Chondrocyte (in vitro differentiated cells): ENCODE results near the gene KLF14. TPM values are rescaled to one million over a fixed set of nuclear protein-coding genes. Genes with fewer than 3 reads are reported as not detected.

Experiments
- DNase-seq: peaks from one replicate; pipeline ENCODE4 v3.0.0; 2021; ENCODE audit warnings: mixed read lengths, low spot score
- H3K27ac Mint-ChIP-seq: one replicate; pipeline ENCODE4 v1.8.0; 2021; ENCODE audit warnings: mild to moderate bottlenecking, moderate library complexity, mixed read lengths; ENCODE audit not compliant: unreplicated experiment
- H3K27me3 Mint-ChIP-seq: 2 replicates; pipeline ENCODE4 v1.8.0; 2021; ENCODE audit warnings: low read depth, mixed read lengths
- H3K36me3 Mint-ChIP-seq: 2 replicates; pipeline ENCODE4 v1.8.0; 2021; ENCODE audit warnings: low read depth, mixed read lengths
- H3K4me1 Mint-ChIP-seq: 2 replicates; pipeline ENCODE4 v1.8.0; 2021; ENCODE audit warnings: low read depth, mild to moderate bottlenecking, mixed read lengths
- H3K4me3 Mint-ChIP-seq: one replicate; pipeline ENCODE4 v1.8.0; 2021; ENCODE audit warnings: mild to moderate bottlenecking, moderate library complexity, mixed read lengths; ENCODE audit not compliant: unreplicated experiment
- H3K9me3 Mint-ChIP-seq: 2 replicates; pipeline ENCODE4 v1.8.0; 2021; ENCODE audit warnings: low read depth, mixed read lengths
- CTCF ChIP-seq: fragments of 200-600 bp; sonication (generic); IDR thresholded peaks from 2 replicates; pipeline ENCODE4 v1.5.0; 2021; ENCODE audit warnings: antibody characterized with exemption, mild to moderate bottlenecking, moderate library complexity
- total RNA-seq: library from RNA; stranded (reverse); gene quantifications from 3 replicates; pipeline ENCODE4 v1.2.1, GENCODE V29; 2021

The KLF14 gene
- total RNA-seq, 1 donor from 2014 or later = not detected

- peaks cover 15% of the 10 kb centered on the region for H3K27me3 Mint-ChIP-seq
- H3K27ac Mint-ChIP-seq = no peak overlapping the region
- no peaks in the 10 kb centered on the region for H3K4me1 Mint-ChIP-seq
- H3K9me3 Mint-ChIP-seq = no peaks in the 10 kb centered on the region
- no peak overlapping the region for H3K4me3 Mint-ChIP-seq
- H3K36me3 Mint-ChIP-seq = peaks cover 1% of the 10 kb centered on the region
- no peak for TF ChIP-seq CTCF
- DNase-seq = no peak
Observed at GRCh38 chr7:130712416-130712815, 21.6 kb downstream of the KLF14 start.

GRCh38 chr7:130708766-130709165 lies 25.2 kb downstream of the KLF14 start:
- no peak for DNase-seq
- TF ChIP-seq CTCF = no peak
- H3K36me3 Mint-ChIP-seq = peaks cover 5% of the 10 kb centered on the region
- no peaks in the 10 kb centered on the region for H3K4me1 Mint-ChIP-seq
- H3K9me3 Mint-ChIP-seq = peaks cover 15% of the 10 kb centered on the region
- no peak overlapping the region for H3K27ac Mint-ChIP-seq
- H3K4me3 Mint-ChIP-seq = no peak overlapping the region
- H3K27me3 Mint-ChIP-seq = peaks cover 19% of the 10 kb centered on the region

DNA sequence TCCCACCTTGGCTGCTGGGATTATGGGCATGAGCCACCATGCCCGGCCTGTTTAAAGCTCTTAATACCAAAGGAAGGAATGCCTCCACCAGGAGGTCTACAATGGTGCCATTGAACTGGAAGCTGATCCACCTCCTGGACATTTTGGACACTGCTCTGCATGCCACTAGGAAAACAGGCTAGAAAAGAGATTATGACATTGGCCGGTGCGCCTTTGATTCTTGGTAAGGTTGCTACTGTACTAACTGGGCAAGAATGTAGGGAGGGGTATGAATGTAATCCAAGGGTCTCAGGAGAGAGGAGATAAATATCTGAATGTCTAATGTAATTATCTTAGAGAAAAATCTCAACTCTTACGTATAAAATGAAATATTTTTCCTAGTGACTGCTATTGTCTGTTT lies 26.0 kb downstream of the KLF14 start:
- Mint-ChIP-seq H3K4me3 (no peak overlapping the region), H3K27ac (no peak overlapping the region), H3K36me3 (peaks cover 4% of the 10 kb centered on the region)

GRCh38 chr7:130703851-130704250 lies 30.2 kb downstream of the KLF14 start:
- Mint-ChIP-seq H3K36me3 (peaks cover 6% of the 10 kb centered on the region), H3K4me3 (no peak overlapping the region), H3K9me3 (peaks cover 15% of the 10 kb centered on the region), H3K27ac (no peak overlapping the region), H3K27me3 (peaks cover 8% of the 10 kb centered on the region), H3K4me1 (no peaks in the 10 kb centered on the region)
- DNase-seq = no peak
- no peak for TF ChIP-seq CTCF

More for the DNA sequence above, 26.0 kb downstream of the KLF14 start:
- H3K27me3 Mint-ChIP-seq = peaks cover 19% of the 10 kb centered on the region
- no peaks in the 10 kb centered on the region for H3K4me1 Mint-ChIP-seq
- no peak for DNase-seq
- peaks cover 15% of the 10 kb centered on the region for H3K9me3 Mint-ChIP-seq
- TF ChIP-seq CTCF = no peak

GRCh38 chr7:130701650-130702049 lies 32.4 kb downstream of the KLF14 start:
- Mint-ChIP-seq H3K4me3 (no peak overlapping the region), H3K27ac (no peak overlapping the region), H3K4me1 (no peaks in the 10 kb centered on the region), H3K9me3 (peaks cover 8% of the 10 kb centered on the region), H3K27me3 (peaks cover 7% of the 10 kb centered on the region), H3K36me3 (peaks cover 4% of the 10 kb centered on the region)
- no peak for DNase-seq
- TF ChIP-seq CTCF = no peak
